Heart left ventricle (tissue), 13 donors: ENCODE data around the gene FBXO17.
"Not testable (repeated sequence)": the region's sequence is repeated elsewhere in the genome, so short reads cannot be mapped to it uniquely, and the experiment has no call there.

Experiments
- CTCF ChIP-seq, 12 donors: fragments of 200-600 bp; sonication (generic) in 4 of 12; IDR thresholded peaks; one replicate each; pipeline versions ENCODE4 v1.5.0 to v1.8.0; 2018 to 2022; ENCODE audit warnings: antibody characterized with exemption in 12 of 12, mild to moderate bottlenecking in 5 of 12
- POLR2A ChIP-seq, 2 donors: fragments of 450-650 bp; IDR thresholded peaks; one replicate each; pipeline ENCODE4 v1.6.1; 2017; ENCODE audit warnings: antibody characterized with exemption in 2 of 2, mild to moderate bottlenecking in 2 of 2, moderate library complexity in 2 of 2
- donor health status: ischemic (EF 13 %, LVEDD 7.1; RV severe dilation, severe dysfunction).
- donor health status: DM: no; HTN: yes; CAD: no.
- donor health status: DM: no; HTN: no; CAD: no.
- donor health status: ischemic (EF 25% LVEDD 6.9; RV normal size, moderate dysfunction).
- donor health status: ischemic (EF 25% LVEDD 5.7; RV mildly dilated, moderate dysfunction).
- donor health status: ischemic (EF 35%, LVEDD 5.7; RV mildly dilated, moderate dysfunction).
- donor health status: nonischemic (EF 11% LVEDD 7.7; RV severe dilation, severe dysfunction).
- donor health status: DM: yes; HTN: yes; CAD: no.
- donor health status: PGD.
- donor health status: ischemic (EF 29% LVEDD 5.4; RV normal size, mild dysfunction).
- donor health status: nonischemic (EF 23%, LVEDD 6.1; RV moderate dilation, normal function).

GRCh38 chr19:38989614-38990013 is 14.1 kb upstream of the FBXO17 start:
- TF ChIP-seq CTCF, POLR2A (IDR thresholded peaks at IDR 0.05): not testable (repeated sequence)
